DND-41 (cell line): ENCODE results near the gene MANSC1.

Experiments used
- ATAC-seq: fragments of 200-7000 bp; cut with Tn5 transposase; 3 replicates; pipeline ENCODE4 v1.9.1; 2021; ENCODE audit warnings: low read depth; ENCODE audit not compliant: insufficient read depth
- DNase-seq: peaks from one replicate; pipeline ENCODE4 v3.0.0-alpha.2; 2020
- H2AFZ ChIP-seq: 2 replicates; pipeline ENCODE4 v1.6.0; 2012; ENCODE audit warnings: low read depth, low read length
- H3K27ac ChIP-seq: 2 replicates; pipeline ENCODE4 v1.5.1; 2012; ENCODE audit warnings: low read length, inconsistent platforms
- H3K27me3 ChIP-seq: fragments of 200-600 bp; sonication (generic); 2 replicates; pipeline ENCODE4 v1.6.0; 2012; ENCODE audit warnings: low read length, mild to moderate bottlenecking, inconsistent platforms; ENCODE audit not compliant: insufficient read depth, poor library complexity
- H3K36me3 ChIP-seq: 2 replicates; pipeline ENCODE4 v1.5.1; 2012; ENCODE audit warnings: low read length, inconsistent platforms; ENCODE audit not compliant: insufficient read depth
- H3K4me1 ChIP-seq: 2 replicates; pipeline ENCODE4 v1.5.1; 2012; ENCODE audit warnings: mild to moderate bottlenecking, low read length; ENCODE audit not compliant: insufficient read depth
- H3K4me2 ChIP-seq: 2 replicates; pipeline ENCODE4 v1.6.0; 2012; ENCODE audit warnings: mild to moderate bottlenecking, moderate library complexity, low read length, inconsistent platforms; ENCODE audit not compliant: insufficient read depth
- H3K4me3 ChIP-seq, 2 experiments: fragments of 200-600 bp in 1 of 2; shearing (Covaris generic) in 1 of 2; 2 replicates each; pipeline ENCODE4 v1.5.1; 2012 to 2016; ENCODE audit warnings: inconsistent platforms in 2 of 2, low read length in 2 of 2, mild to moderate bottlenecking in 2 of 2, low read depth in 1 of 2, moderate library complexity in 1 of 2
- H3K79me2 ChIP-seq: 2 replicates; pipeline ENCODE4 v1.6.0; 2012; ENCODE audit warnings: low read length, inconsistent platforms; ENCODE audit not compliant: insufficient read depth
- H3K9ac ChIP-seq: 2 replicates; pipeline ENCODE4 v1.6.0; 2012; ENCODE audit warnings: low read depth, mild to moderate bottlenecking, inconsistent platforms, low read length, moderate library complexity
- H3K9me3 ChIP-seq: 2 replicates; pipeline ENCODE4 v1.5.1; 2012; ENCODE audit warnings: low read length, moderate library complexity, mild to moderate bottlenecking, inconsistent platforms; ENCODE audit not compliant: insufficient read depth, severe bottlenecking
- H4K20me1 ChIP-seq: 2 replicates; pipeline ENCODE4 v1.6.0; 2012; ENCODE audit warnings: low read length; ENCODE audit not compliant: insufficient read depth
- EZH2 ChIP-seq: IDR thresholded peaks from 3 replicates; pipeline ENCODE4 v1.6.1; 2012; ENCODE audit warnings: borderline replicate concordance, low read depth, mild to moderate bottlenecking, moderate library complexity, low read length, inconsistent platforms; ENCODE audit not compliant: severe bottlenecking
- TF ChIP-seq, protein P1 (sequence below): IDR thresholded peaks from 2 replicates; pipeline ENCODE4 v1.5.1; 2012; ENCODE audit warnings: borderline replicate concordance, low read length, moderate library complexity, mild to moderate bottlenecking; ENCODE audit not compliant: poor library complexity, severe bottlenecking; ENCODE audit errors: extremely low read depth

The MANSC1 gene

GRCh38 chr12:12349711-12350665 is at the start of gene MANSC1:
TSS of gene MANSC1 (minus strand) at chr12:12350242. CDS start at chr12:12343314, 6,928 bp downstream.
- H3K4me2 ChIP-seq = peak within 1 kb of the TSS; percentile 67
- H3K27me3 ChIP-seq = no peaks in the 10 kb centered on the region
- no peak within 1 kb of the TSS for H3K27ac ChIP-seq
- no peaks in the 10 kb centered on the region for H3K36me3 ChIP-seq
- no peaks in the 10 kb centered on the region for H3K79me2 ChIP-seq
- no peak for TF ChIP-seq EZH2
- TF ChIP-seq, protein P1, sequence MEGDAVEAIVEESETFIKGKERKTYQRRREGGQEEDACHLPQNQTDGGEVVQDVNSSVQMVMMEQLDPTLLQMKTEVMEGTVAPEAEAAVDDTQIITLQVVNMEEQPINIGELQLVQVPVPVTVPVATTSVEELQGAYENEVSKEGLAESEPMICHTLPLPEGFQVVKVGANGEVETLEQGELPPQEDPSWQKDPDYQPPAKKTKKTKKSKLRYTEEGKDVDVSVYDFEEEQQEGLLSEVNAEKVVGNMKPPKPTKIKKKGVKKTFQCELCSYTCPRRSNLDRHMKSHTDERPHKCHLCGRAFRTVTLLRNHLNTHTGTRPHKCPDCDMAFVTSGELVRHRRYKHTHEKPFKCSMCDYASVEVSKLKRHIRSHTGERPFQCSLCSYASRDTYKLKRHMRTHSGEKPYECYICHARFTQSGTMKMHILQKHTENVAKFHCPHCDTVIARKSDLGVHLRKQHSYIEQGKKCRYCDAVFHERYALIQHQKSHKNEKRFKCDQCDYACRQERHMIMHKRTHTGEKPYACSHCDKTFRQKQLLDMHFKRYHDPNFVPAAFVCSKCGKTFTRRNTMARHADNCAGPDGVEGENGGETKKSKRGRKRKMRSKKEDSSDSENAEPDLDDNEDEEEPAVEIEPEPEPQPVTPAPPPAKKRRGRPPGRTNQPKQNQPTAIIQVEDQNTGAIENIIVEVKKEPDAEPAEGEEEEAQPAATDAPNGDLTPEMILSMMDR = peak; percentile 37
- DNase-seq = peak; percentile 73
- peaks cover 17% of the 10 kb centered on the region for H3K4me1 ChIP-seq
- peak; percentile 83 for ATAC-seq
- peak within 1 kb of the TSS; percentile 41; the same call in 1 of the 2 replicates for H3K9ac ChIP-seq
- H2AFZ ChIP-seq = peak within 1 kb of the TSS; percentile 74
- H4K20me1 ChIP-seq = 0 out of 2 replicates have a peak, but pooled peaks cover 3% of the 10 kb centered on the region
- H3K9me3 ChIP-seq = no peaks in the 10 kb centered on the region
- H3K4me3 ChIP-seq = peak within 1 kb of the TSS; percentile 9 to 55; a peak in 3 of 4 replicates

DNA sequence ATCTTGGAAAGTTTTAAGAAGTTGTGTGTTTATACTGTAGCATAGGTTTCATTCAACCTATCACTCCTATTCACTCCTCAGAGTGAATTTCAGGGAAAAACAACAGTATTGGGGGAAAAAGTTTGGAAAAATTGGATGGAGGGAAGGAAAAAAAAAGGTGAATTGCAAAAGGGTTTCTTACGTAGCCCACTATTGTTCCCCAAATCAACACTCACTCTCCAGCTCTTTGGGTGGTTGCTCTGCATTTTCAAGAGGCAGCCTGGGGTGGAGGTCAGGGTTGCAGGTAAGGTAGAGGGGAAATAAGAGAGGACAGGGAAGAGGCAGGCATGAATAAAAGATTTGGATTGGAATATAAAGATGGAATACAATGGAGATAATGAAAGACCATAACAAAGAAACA is 49.1 kb upstream of the MANSC1 start:
- Histone ChIP-seq H3K4me2 (no peak overlapping the region), H3K27ac (no peak overlapping the region), H3K4me1 (no peaks in the 10 kb centered on the region), H3K9me3 (no peaks in the 10 kb centered on the region), H3K27me3 (no peaks in the 10 kb centered on the region), H3K9ac (no peak overlapping the region), H2AFZ (no peak overlapping the region), H3K36me3 (no peaks in the 10 kb centered on the region), H3K4me3 (no peak overlapping the region), H4K20me1 (no peaks in the 10 kb centered on the region), H3K79me2 (no peaks in the 10 kb centered on the region)
- TF ChIP-seq, protein P1 = no peak
- TF ChIP-seq EZH2 = no peak
- ATAC-seq (no peak), DNase-seq (no peak)

GRCh38 chr12:12398026-12398859 is 48.2 kb upstream of the MANSC1 start:
- Histone ChIP-seq H3K36me3 (no peaks in the 10 kb centered on the region), H2AFZ (no peak overlapping the region), H3K9me3 (no peaks in the 10 kb centered on the region), H3K79me2 (no peaks in the 10 kb centered on the region), H3K27me3 (no peaks in the 10 kb centered on the region), H3K4me3 (no peak overlapping the region), H4K20me1 (no peaks in the 10 kb centered on the region), H3K27ac (no peak overlapping the region), H3K4me2 (no peak overlapping the region), H3K4me1 (no peaks in the 10 kb centered on the region), H3K9ac (no peak overlapping the region)
- TF ChIP-seq, protein P1 = no peak
- TF ChIP-seq EZH2 = no peak
- DNase-seq (no peak), ATAC-seq (no peak)
